Right ventricle myocardium inferior (tissue), 1 donor: ENCODE results near the gene PIP4K2A. TPM values are rescaled to one million over a fixed set of nuclear protein-coding genes. Genes with fewer than 3 reads are reported as not detected.

ENCODE experiments used
- ATAC-seq: fragments of 200-7000 bp; cut with Tn5 transposase; one replicate; pipeline ENCODE4 v1.9.1; 2020; ENCODE audit warnings: mild to moderate bottlenecking, moderate library complexity
- DNase-seq: peaks from one replicate; pipeline ENCODE4 v3.0.0; 2021; ENCODE audit errors: missing footprints
- intact Hi-C: fragments of 100-400 bp; cut with DNase I; formaldehyde crosslinking; loops from one replicate; pipeline ENCODE4 v1.11.0; 2022
- total RNA-seq: library from RNA; stranded (reverse); fragmentation: NEBNext Ultra II Directional; extraction: Animal tissue kit (Norgen Biotek cat#: 25700); gene quantifications from one replicate; pipeline ENCODE4 v1.2.1, GENCODE V29; 2021
- donor health status: DM: no; HTN: yes; CAD: no; lungs with severe emphysema.

PIP4K2A gene
- total RNA-seq, 1 donor from 2014 or later = 14.0 TPM

DNA sequence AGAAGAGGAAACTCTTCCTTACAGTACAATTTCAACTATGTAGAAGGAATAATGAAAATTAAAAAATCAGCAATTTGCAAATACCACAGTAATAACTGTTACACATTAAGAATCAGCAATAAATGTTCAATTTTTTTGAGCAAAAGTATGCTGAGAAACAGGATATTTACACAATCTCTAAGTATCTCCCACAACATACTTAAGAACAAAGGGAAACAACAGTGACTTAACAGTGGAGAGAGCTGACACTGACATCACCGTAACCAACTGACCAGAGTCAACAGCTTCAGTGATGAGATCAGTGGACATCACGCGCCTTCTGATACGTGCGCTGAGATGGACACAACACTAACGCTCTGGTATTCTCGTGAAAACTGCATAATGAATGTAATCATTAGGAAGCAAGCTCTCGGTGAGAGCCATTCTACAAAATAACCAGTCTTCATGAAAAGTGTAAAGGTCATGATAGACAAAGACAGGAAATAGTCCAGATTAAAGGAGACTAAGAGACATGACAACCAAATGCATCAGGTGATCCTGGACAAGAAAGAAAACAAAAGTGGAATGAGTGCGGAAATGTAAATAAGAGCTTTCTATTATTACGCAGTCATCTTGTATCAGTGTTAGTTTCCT lies 82.6 kb downstream of the PIP4K2A start:
- ATAC-seq (no peak), DNase-seq (no peak)
- intact Hi-C loops = no loop called here

DNA sequence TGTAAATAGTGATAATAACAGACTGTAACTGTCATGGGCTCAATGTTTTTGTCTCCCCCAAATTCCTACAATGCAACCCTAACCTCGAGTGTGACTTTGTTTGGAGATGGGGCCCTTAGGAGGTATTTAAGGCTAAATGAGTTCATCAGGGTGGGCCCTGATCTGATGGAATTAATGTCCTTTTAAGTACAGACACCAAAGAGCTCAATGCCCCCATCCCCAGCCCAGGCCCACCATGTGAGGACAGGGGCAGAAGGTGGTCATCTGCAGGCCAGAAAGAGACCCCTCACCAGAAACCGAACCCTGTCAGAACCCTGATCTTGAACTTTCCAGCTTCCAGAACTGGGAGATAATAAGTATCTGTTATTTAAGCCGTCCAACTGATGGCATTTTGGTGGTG lies 83.2 kb downstream of the PIP4K2A start:
- ATAC-seq (no peak), DNase-seq (no peak)
- intact Hi-C loops = no loop called here

DNA sequence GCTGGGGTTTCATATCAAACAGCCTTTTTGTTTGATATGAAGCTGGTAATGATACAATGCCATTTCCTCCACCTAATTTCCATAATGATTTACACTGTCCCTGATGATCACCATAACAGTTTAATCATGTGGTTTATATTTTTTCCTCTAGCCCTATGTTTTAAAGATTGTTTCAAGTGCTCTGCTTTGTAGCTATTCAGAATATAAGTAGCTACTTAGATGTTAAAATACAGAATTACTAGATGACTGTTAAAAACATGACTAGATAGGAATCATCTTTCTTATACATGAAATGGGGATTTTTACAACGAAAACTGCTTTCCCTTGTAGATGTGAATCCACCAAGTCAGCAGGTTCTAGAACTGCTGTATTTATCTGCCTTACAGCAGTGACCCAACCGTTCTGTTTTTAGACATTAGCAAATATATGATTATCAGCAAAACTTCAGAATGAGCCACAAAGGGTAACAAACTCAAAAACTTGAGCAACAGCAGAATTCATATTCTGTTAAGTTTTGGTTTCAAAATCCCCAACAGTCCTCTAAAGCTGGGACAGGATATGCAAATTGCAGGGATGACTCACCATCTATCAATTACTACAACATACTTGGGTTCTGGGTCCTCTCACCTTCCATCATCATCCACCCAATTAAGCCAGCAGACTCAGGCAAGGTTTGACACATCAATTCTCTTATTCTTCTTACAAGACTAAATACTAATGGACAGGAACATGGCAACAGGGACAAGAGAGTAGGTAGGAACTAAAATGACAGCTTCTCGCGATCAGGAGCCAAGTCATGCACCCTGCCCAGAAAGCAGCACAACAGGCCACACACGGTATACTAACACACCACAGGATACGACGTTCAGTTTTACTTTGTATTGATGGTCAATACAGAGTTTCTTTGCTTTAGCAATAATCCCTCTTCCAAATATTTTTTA lies 83.9 kb downstream of the PIP4K2A start:
- ATAC-seq (peak; percentile 60), DNase-seq (no peak)
- intact Hi-C loops = no loop called here

DNA sequence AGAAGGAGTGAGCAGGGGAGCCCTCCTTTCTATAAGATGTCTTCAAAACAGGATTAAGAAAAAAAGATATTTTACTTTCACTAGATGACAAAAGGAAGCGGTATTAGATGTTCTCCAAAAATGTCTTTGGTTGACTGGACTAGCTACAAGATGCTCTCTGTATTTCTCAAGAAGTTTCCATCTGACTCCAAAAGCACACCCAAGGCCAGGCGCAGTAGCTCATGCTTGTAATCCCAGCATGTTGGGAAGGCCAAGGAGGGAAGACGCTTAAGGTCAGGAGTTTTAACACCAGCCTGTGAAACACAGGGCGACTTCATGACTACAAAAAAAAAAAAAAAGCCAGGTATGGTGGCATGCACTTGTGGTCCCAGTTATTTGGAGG lies 84.5 kb downstream of the PIP4K2A start:
- intact Hi-C loops = loop anchor here (10.0 kb wide), 1 partner anchor 225 kb away; no protein-coding TSS in a partner anchor
- ATAC-seq (no peak), DNase-seq (no peak)

DNA sequence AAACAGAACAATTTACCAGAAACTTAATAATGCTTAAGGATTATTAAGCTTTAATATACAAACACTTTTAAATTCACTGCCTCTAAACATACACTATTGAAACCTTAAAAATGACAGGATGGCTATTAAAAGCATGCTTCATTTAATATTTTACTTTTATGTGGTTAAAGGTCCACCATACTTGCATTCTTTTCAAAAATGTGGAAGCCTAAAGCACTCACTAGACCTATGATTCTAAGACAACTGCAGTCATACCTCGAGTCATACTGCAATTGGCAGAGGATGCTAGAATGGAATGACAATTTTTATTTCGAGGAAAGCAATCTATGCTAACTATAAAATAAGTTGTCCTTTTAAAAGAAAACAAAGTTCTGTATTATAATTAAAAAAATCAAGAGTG lies 85.3 kb downstream of the PIP4K2A start:
- intact Hi-C loops = loop anchor here (10.0 kb wide), 1 partner anchor 226 kb away; no protein-coding TSS in a partner anchor
- no peak for ATAC-seq
- DNase-seq = no peak

DNA sequence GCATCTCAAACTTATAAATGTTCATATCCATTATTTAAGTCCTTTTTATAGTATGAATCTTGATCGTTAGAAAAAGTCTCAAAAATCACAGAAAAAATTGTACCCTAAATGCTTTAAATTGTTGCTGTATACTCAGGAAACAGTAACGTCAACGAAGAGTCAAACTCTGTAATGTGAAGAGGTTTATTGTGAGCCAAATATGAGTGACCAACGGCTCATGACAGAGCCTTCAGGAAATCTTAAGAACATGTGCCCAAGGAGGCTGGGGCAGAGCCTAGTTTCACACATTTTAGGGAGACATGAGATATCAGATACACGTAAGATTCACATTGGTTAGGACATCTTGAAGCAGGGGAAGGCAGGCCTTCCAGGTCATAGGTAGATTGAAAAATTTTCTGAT lies 86.1 kb downstream of the PIP4K2A start:
- intact Hi-C loops = loop anchor here (10.0 kb wide), 1 partner anchor 226 kb away; no protein-coding TSS in a partner anchor
- ATAC-seq (no peak), DNase-seq (no peak)

DNA sequence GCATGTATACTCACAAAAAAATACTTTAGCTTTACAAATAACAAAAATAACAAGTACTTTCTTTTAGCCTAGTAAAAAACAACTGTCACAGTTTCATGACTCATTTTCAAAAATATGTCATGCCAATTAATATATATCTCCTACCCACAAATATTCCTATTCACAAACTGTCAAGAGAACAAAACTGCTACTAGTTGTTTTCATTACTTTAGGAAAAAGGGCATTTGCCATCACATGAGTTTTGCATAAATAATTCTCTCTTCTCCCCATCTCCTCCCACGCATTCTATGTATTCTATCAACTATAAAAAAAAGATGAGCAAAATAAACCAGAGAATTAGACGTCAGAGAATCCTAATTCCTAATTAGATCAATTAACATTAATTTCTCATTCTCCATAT lies 87.6 kb downstream of the PIP4K2A start:
- DNase-seq (no peak), ATAC-seq (no peak)
- intact Hi-C loops = loop anchor here (10.0 kb wide), 1 partner anchor 228 kb away; no protein-coding TSS in a partner anchor

DNA sequence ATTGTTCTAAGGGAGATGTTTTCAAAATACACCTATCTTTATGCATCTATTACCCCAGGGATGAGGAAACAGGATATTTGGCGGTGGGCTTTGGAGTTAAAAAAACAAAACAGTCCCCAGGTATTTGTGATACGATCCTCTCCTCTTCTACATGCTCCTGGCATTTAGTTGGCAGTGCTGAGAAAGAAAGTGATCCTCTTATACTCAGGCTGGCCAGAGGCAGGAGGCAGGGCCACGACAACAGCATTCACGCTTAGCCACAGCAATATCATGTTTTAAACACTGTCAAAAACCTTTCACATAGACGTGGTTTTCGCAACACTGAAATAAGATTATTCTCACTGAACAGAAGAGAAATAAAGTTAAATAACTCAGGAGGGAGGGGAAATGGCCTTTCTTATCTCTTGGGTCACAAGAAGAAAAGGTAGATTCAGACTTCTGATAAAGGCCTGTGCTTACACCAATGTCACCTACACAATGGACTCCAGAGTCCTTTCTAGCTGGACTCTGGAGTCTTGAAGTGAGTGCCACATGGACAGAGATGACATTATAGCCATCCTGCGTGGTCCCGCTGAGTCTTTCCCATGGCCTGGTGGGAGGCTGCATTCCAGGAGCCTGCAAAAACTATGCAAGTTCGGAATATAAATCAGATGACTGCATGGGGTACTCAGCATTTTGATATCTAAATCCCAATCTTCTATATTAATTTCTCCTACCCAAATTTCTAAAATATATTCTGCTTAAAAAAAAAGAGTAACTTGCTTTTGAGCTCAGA lies 88.7 kb downstream of the PIP4K2A start:
- intact Hi-C loops = loop anchor here (10.0 kb wide), 1 partner anchor 229 kb away; no protein-coding TSS in a partner anchor
- no peak for DNase-seq
- ATAC-seq = no peak

DNA sequence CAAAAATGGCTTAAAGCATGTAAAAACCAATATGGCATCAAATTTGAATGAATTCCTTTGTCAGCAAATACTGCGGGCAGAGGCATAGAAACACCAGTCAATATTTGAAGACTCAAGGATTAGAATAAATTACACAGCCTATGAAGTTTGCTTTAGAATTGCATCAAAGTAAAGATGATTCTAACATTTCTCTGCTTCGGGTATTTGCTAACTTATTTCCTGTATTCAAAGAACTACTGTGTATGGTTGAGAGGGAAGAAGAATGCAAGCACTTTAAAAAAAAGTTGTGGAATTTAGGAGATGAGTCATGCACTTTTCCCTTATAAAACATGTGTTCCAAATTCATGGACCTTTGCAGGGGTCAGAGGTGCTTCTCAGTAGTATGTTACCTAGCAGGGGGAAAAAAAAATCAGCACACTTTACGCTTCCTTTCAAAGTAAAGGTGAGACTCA lies 90.1 kb downstream of the PIP4K2A start:
- intact Hi-C loops = loop anchor here (5.0 to 10.0 kb wide), 2 partner anchors 33 to 230 kb away; no protein-coding TSS in a partner anchor
- DNase-seq (no peak), ATAC-seq (no peak)

DNA sequence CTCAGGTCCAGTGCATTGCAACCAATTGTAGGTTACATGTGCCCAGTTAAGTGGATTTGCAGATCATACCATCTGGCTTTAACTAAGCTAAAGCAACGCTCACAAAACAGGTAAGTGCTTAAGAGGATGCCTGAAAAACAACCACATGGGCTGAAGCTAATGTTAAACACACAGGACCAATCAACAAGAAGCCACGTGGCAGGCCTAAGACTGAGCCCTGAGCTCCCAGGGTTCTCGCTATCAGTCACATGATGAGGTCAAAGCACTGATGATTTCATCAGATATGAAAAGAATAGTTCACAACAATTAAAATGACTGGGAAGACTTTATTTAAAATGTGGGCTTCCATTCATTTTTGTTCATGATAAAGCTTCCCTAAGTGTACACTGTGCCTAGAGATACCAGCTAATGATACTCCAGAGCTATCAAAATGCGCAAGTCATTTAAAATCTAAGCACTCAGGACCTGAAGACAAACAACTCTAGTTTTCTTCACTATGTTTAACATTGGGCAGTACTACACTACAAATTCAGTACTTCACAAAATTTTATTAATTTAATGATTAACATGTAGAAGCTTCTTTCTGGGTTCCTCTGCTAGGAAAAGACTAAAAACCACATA lies 90.6 kb downstream of the PIP4K2A start:
- intact Hi-C loops = loop anchor here (5.0 to 10.0 kb wide), 2 partner anchors 34 to 231 kb away; no protein-coding TSS in a partner anchor
- DNase-seq = no peak
- no peak for ATAC-seq

DNA sequence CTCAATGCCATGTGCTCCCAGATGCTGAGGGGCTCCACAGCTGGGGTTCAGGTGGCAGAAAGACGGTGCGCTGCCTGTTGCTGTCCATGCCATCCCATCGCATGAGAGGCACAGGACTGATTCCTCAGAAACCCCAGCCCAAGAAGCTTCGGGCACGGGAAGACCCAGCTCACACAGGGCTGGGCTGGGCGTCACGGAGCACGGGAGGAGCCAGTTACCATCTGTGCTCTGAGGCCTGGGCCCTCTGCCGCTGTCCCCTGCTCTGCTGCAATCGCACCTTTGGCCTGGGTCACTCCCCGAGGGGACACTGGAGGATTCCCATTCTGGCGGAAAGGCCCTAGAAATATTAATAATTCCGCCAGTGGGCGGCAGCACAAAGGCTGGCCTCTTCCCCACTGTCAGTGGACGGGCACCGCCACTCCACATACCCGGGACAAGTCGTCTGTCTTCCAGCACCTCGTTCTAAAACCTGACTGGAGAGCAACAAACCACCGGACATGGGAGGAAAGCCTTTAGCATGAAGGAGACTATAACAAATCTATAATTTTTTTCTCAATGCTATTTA lies 92.1 kb downstream of the PIP4K2A start:
- DNase-seq = no peak
- no peak for ATAC-seq
- intact Hi-C loops = loop anchor here (5.0 to 10.0 kb wide), 2 partner anchors 35 to 232 kb away; no protein-coding TSS in a partner anchor

DNA sequence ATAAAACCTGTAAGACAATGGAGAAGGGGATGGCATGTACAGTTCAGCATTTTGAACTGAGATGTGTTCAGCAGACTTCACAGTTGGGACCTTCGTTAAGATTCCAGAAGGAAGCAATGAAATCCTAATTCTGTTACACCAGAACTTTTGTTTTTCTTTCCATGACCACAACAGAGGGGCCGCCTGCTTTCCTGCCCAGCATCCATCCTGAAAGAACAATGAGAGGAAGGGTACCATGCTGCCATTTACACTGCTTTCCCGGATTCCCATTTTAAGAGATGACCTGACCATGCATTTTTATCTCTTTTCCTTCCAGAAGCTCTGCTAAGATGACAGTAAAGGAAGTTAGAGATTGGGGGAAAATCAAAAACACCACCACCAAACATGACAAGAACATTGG lies 92.7 kb downstream of the PIP4K2A start:
- ATAC-seq (no peak), DNase-seq (no peak)
- intact Hi-C loops = loop anchor here (5.0 to 10.0 kb wide), 2 partner anchors 36 to 233 kb away; no protein-coding TSS in a partner anchor

DNA sequence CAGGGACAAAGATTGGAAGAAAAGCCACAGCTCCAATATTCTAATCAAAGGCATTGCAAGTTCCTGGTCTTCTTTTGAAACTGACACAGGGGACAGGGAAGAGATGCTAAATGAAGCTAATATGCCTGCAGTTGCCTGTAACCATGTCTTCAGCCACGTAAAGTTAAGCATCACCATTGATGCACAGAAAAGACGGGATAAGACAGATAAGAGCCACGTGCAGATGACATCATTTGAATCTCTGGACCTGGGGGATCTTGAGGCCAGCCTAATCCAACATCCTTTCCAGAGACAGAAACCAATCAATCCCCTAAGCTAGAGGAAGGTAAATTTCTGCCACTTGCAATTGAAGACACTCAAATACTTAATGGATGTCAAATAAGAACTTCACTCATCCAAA lies 93.4 kb downstream of the PIP4K2A start:
- intact Hi-C loops = loop anchor here (5.0 to 10.0 kb wide), 2 partner anchors 36 to 234 kb away; no protein-coding TSS in a partner anchor
- ATAC-seq = no peak

DNA sequence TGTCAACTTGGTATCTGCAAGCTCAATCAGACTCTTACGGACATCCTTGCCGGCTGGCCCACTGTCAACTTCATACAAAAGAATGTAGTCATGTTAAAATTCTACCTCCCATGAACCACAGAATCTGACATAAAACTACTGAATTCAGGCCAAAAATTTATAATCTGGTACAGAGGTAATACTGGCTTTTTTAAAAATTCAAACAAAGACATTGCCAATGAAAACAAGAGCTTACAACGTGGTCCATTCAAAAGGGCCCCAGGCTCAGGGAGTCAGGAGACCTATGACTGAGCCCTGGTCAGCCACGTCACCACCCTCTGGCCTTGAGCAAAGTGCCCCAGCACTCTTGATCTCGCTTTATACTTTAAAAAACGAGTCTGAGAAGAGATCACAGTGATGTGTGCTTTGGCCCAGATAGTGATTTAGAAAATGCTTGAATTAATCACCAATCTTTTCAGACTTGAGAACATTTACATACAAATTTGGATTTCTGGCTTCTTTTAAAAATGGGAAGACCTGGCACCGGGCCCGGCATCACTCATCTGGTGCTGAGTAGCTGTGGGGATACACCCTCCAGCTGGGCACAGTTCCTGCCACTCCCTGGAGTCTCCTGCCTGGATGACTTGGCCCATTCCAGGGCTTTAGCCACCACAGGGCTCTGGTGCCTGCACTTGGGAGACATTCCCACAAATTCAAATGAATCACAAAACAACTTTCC lies 94.1 kb downstream of the PIP4K2A start:
- intact Hi-C loops = loop anchor here (5.0 to 10.0 kb wide), 2 partner anchors 37 to 235 kb away; no protein-coding TSS in a partner anchor
- ATAC-seq = peak; percentile 73
- peak; percentile 86 for DNase-seq

More for the DNA sequence above, 93.4 kb downstream of the PIP4K2A start:
- no peak for DNase-seq

DNA sequence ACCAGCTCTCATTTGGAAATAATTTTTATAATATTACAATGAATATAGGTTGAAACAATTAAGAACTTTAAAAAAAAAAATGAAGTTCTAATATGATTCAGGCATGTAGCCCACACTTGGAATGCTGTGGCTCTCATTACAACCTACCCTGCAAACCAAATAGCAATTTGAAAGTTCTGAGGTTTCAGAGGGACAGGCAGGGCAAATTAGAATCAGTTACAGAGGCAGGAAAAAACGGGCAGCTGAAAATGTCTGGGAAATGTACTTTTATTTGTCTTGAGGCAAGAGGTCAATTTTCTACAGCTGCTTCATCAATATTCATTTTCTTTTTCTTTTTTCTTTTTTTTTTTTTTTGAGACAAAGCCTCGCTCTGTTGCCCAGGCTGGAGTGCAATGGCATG lies 95.3 kb downstream of the PIP4K2A start:
- DNase-seq (no peak), ATAC-seq (no peak)
- intact Hi-C loops = no loop called here

DNA sequence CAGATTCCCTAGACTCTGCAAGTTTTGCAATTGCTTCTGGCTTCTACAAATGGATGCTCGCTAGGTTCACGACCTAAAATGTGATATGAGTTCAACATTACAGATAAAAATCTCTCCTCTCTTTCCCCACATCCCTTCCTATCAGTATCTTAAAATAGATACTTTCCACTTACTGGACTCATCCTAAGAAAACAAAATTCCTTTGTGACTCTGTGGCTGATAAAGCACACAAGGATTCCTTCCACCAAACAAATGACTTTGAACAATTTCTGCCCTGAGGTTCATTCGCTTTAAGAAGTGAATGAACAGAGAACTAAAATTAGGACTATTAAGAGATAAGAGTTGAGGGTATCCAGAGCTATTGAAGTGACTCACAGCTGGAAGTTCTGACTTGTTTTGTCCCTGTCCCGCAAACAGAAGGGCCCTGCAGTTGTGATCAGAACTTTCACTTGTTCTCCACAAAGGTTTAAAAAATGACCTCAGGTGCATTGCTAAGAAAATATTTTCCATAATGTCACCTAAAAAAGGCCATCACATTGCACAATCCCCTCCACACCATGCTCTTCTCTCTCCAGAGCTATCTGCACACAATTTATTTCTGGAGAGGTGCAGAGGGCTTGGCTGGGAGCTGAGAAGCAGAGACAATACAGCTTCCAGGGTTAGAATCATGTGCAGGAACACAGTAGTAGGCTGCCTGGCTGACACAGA lies 96.1 kb downstream of the PIP4K2A start:
- intact Hi-C loops = no loop called here
- DNase-seq (no peak), ATAC-seq (peak; percentile 75)

DNA sequence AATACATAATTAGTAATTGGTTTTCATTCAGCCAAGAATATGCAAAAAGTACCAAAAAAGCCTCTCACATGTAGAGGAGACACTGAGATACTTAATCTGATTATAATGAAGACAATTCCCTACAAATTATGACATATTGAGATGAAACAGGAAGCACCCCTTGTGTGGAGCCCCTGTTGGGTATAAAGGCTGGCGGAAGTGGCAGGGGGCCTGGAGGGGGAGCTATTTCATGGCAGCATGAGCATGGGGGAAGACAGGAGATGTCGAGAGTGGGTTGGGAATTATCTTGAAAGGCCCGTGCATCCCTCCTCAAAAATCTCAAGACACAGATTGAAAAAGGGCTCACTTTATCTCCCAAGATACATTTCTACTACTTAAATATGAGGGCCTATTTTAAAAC lies 96.9 kb downstream of the PIP4K2A start:
- DNase-seq (no peak), ATAC-seq (no peak)
- intact Hi-C loops = no loop called here
